Keratinocyte (primary cell): ENCODE data around the gene GPX7. TPM values are rescaled to one million over a fixed set of nuclear protein-coding genes. Genes with fewer than 3 reads are reported as not detected.

Source experiments
- DNase-seq: peaks from one replicate; pipeline ENCODE4 v3.0.0-alpha.2; 2011; ENCODE audit warnings: low read depth, missing footprints, low spot score
- FAIRE-seq: peaks from 2 replicates; lab custom pipeline; 2011; peaks lifted over from hg19 to GRCh38; lab: Jason Lieb, UNC
- H2AFZ ChIP-seq: 2 replicates; pipeline ENCODE4 v1.6.0; 2012; ENCODE audit warnings: low read length, control low read depth, inconsistent platforms; ENCODE audit not compliant: control insufficient read depth
- H3K27ac ChIP-seq: 2 replicates; pipeline ENCODE4 v1.5.1; 2011; ENCODE audit warnings: low read length; ENCODE audit not compliant: control insufficient read depth, insufficient read depth
- H3K27me3 ChIP-seq: 3 replicates; pipeline ENCODE4 v1.6.0; 2011; ENCODE audit warnings: low read length; ENCODE audit not compliant: control insufficient read depth, insufficient read depth; ENCODE audit errors: extremely low read depth
- H3K36me3 ChIP-seq, 2 experiments: 2 replicates in 1 of 2; 3 replicates in 1 of 2; pipeline ENCODE4 v1.5.1; 2011; ENCODE audit warnings: low read length in 2 of 2, mild to moderate bottlenecking in 1 of 2; ENCODE audit not compliant: control insufficient read depth in 2 of 2, insufficient read depth in 2 of 2; ENCODE audit errors: extremely low read depth in 1 of 2
- H3K4me1 ChIP-seq: 3 replicates; pipeline ENCODE4 v1.5.1; 2011; ENCODE audit warnings: low read length; ENCODE audit not compliant: control insufficient read depth, insufficient read depth; ENCODE audit errors: extremely low read depth
- H3K4me2 ChIP-seq: 3 replicates; pipeline ENCODE4 v1.6.0; 2011; ENCODE audit warnings: low read depth, low read length; ENCODE audit not compliant: control insufficient read depth, insufficient read depth; ENCODE audit errors: extremely low read depth
- H3K4me3 ChIP-seq, 3 experiments: fragments of 200-600 bp in 1 of 3; sonication (generic) in 1 of 3; 2 replicates in 2 of 3; 3 replicates in 1 of 3; pipeline ENCODE4 v1.5.1; 2011 to 2016; ENCODE audit warnings: low read length in 3 of 3, mild to moderate bottlenecking in 3 of 3, control low read depth in 2 of 3, inconsistent platforms in 1 of 3, low read depth in 1 of 3, mixed read lengths in 1 of 3, mixed run types in 1 of 3, moderate library complexity in 1 of 3; ENCODE audit not compliant: control insufficient read depth in 2 of 3, insufficient read depth in 2 of 3; ENCODE audit errors: extremely low read depth in 1 of 3
- H3K79me2 ChIP-seq: 2 replicates; pipeline ENCODE4 v1.6.0; 2012; ENCODE audit warnings: low read length; ENCODE audit not compliant: control insufficient read depth, insufficient read depth
- H3K9ac ChIP-seq: 3 replicates; pipeline ENCODE4 v1.6.0; 2011; ENCODE audit warnings: low read length; ENCODE audit not compliant: control insufficient read depth, insufficient read depth; ENCODE audit errors: extremely low read depth
- H3K9me1 ChIP-seq: 3 replicates; pipeline ENCODE4 v1.6.0; 2011; ENCODE audit warnings: low read length; ENCODE audit not compliant: control insufficient read depth, insufficient read depth; ENCODE audit errors: extremely low read depth
- H3K9me3 ChIP-seq: 2 replicates; pipeline ENCODE4 v1.5.1; 2012; ENCODE audit warnings: low read depth, low read length; ENCODE audit not compliant: control insufficient read depth
- H4K20me1 ChIP-seq: 3 replicates; pipeline ENCODE4 v1.6.0; 2011; ENCODE audit warnings: low read length; ENCODE audit not compliant: control insufficient read depth, insufficient read depth; ENCODE audit errors: extremely low read depth
- CTCF ChIP-seq, 3 experiments: IDR thresholded peaks in 1 of 3; conservative IDR thresholded peaks in 1 of 3; optimal IDR thresholded peaks in 1 of 3; 2 replicates in 2 of 3; 3 replicates in 1 of 3; pipeline versions ENCODE3 to v1.5.1; 2011; ENCODE audit warnings: low read length in 3 of 3, mild to moderate bottlenecking in 3 of 3, moderate library complexity in 2 of 3, control low read depth in 1 of 3, inconsistent platforms in 1 of 3; ENCODE audit not compliant: insufficient read depth in 2 of 3; ENCODE audit errors: extremely low read depth in 1 of 3
- EZH2 ChIP-seq: IDR thresholded peaks from one replicate; pipeline ENCODE4 v1.6.1; 2012; ENCODE audit warnings: inconsistent platforms, mild to moderate bottlenecking, low read length, moderate library complexity
- dilution Hi-C: fragments of 300-500 bp; cut with MboI; formaldehyde crosslinking; loops from one replicate; pipeline ENCODE4 v1.7.0; 2020; ENCODE audit warnings: low sequenced_read_pairs; ENCODE audit not compliant: extremely low pct_ligation_motif_present
- polyA plus RNA-seq, 5 experiments: library from polyadenylated mRNA; depleted of rRNA in 3 of 5; stranded (reverse) in 3 of 5; stranded (forward) in 1 of 5; unstranded in 1 of 5; fragments of >200 nt; gene quantifications; 1 replicate in 1 of 5; 2 replicates in 3 of 5; 3 replicates in 1 of 5; pipeline versions ENCODE4 v1.2.1 to v1.2.3, GENCODE V29; 2011 to 2012; ENCODE audit warnings: missing spikeins in 2 of 5, low read depth in 1 of 5, low replicate concordance in 1 of 5

The GPX7 gene
- polyA plus RNA-seq, 1 donor (not counting 4 experiments of a cell fraction or from before 2014, with no cell fraction given), result 0.49 TPM

- Histone ChIP-seq H3K79me2 (no peaks in the 10 kb centered on the region), H3K9me3 (no peaks in the 10 kb centered on the region), H3K4me1 (peaks cover 11% of the 10 kb centered on the region), H3K36me3 (no peaks in the 10 kb centered on the region), H3K9ac (no peak overlapping the region), H3K27ac (no peak overlapping the region), H2AFZ (peak overlapping the region; percentile 71), H3K27me3 (peaks cover 20% of the 10 kb centered on the region), H3K4me3 (no peak overlapping the region), H3K4me2 (peak overlapping the region; percentile 61), H3K9me1 (peaks cover 2% of the 10 kb centered on the region), H4K20me1 (no peaks in the 10 kb centered on the region)
- dilution Hi-C loops, result no loop called here
- peak; percentile 67 for FAIRE-seq
- DNase-seq, result no peak
- TF ChIP-seq CTCF (optimal IDR thresholded peaks at IDR 0.05 in 1 of 3, IDR thresholded peaks at IDR 0.05 in 1 of 3, conservative IDR thresholded peaks at IDR 0.05 in 1 of 3; ENCODE audit: extremely low read depth in 1 of 3, insufficient read depth in 2 of 3, low read length in 3 of 3) (no peak), EZH2 (no peak)
These were observed 34.8 kb downstream of the GPX7 start for GRCh38 chr1:52636721-52637695.

GRCh38 chr1:52637946-52638345 lies 35.8 kb downstream of the GPX7 start:
- no peak for DNase-seq
- H3K9me1 ChIP-seq, result peaks cover 2% of the 10 kb centered on the region
- H3K9ac ChIP-seq, result no peak overlapping the region
- peaks cover 11% of the 10 kb centered on the region for H3K4me1 ChIP-seq
- no peak overlapping the region for H3K27ac ChIP-seq
- H3K4me2 ChIP-seq, result no peak overlapping the region
- no peak overlapping the region for H2AFZ ChIP-seq
- H4K20me1 ChIP-seq, result no peaks in the 10 kb centered on the region
- H3K79me2 ChIP-seq, result no peaks in the 10 kb centered on the region
- TF ChIP-seq CTCF (optimal IDR thresholded peaks at IDR 0.05 in 1 of 3, IDR thresholded peaks at IDR 0.05 in 1 of 3, conservative IDR thresholded peaks at IDR 0.05 in 1 of 3; ENCODE audit: extremely low read depth in 1 of 3, insufficient read depth in 2 of 3, low read length in 3 of 3), result no peak
- no peak for TF ChIP-seq EZH2
- H3K36me3 ChIP-seq, result no peaks in the 10 kb centered on the region
- no peak overlapping the region for H3K4me3 ChIP-seq
- peak; percentile 5 for FAIRE-seq
- no peaks in the 10 kb centered on the region for H3K9me3 ChIP-seq
- dilution Hi-C loops, result no loop called here
- peaks cover 10% of the 10 kb centered on the region for H3K27me3 ChIP-seq
